Measurements from ENCODE around the gene GIPC3. TPM values are rescaled to one million over a fixed set of nuclear protein-coding genes. Genes with fewer than 3 reads are reported as not detected.

GIPC3 gene
- polyA plus RNA-seq, 4 donors: 0.54 to 1.1 (median 0.62) TPM; not detected in 1

- DNase-seq: no peak
- H3K36me3 ChIP-seq (ENCODE audit: control insufficient read depth in 3 of 3, insufficient read depth in 2 of 3, low read depth in 1 of 3, low read length in 3 of 3): peaks cover 2 to 82% (median 11%) of the 10 kb centered on the region in 3 donors
- FAIRE-seq: no peak
- no peaks in the 10 kb centered on the region for H3K4me1 ChIP-seq (ENCODE audit: control insufficient read depth in 3 of 3, insufficient read depth in 2 of 3, low read depth in 1 of 3, low read length in 2 of 3)
- no peaks in the 10 kb centered on the region for H3K27me3 ChIP-seq (ENCODE audit: control insufficient read depth in 3 of 3, insufficient read depth in 3 of 3, low read length in 3 of 3)
- no peaks in the 10 kb centered on the region for H3K9me3 ChIP-seq (ENCODE audit: control insufficient read depth in 2 of 2, insufficient read depth in 1 of 2, low read depth in 1 of 2, low read length in 1 of 2)
- H3K27ac ChIP-seq (ENCODE audit: low read depth in 1 of 3, low read length in 2 of 3): no peak overlapping the region
- 90 to 93% (median 92%) methylated on average over 19 to 20 of the region's 20 CpGs for WGBS, 3 donors
- no peak overlapping the region for H3K4me3 ChIP-seq (ENCODE audit: low read depth in 1 of 3, low read length in 3 of 3)
These were observed 51.7 kb downstream of the GIPC3 start for GRCh38 chr19:3636962-3637361.

DNA sequence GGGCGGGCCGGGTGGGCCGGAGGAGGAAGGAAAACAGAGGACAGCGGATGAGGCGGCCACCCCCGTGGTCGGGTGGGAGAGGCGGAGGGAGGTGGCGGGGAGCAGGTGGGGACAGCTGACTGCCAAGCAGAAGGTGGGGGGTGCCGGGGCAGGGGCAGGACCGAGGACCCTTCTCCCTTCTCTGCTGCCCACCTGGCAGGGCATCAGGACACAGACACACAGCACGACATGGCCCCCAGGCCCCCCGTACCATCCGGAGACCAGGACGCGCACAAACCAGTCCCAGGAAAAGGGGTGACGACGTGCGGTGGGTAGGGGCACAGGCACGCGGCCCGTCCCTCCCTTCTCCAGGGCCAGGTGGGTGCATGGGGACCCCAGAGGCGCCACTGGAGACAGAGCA lies 52.3 kb downstream of the GIPC3 start:
- H3K4me3 ChIP-seq (ENCODE audit: low read depth in 1 of 3, low read length in 3 of 3): no peak overlapping the region
- no peak for DNase-seq
- no peaks in the 10 kb centered on the region for H3K4me1 ChIP-seq (ENCODE audit: control insufficient read depth in 3 of 3, insufficient read depth in 2 of 3, low read depth in 1 of 3, low read length in 2 of 3)
- no peaks in the 10 kb centered on the region for H3K27me3 ChIP-seq (ENCODE audit: control insufficient read depth in 3 of 3, insufficient read depth in 3 of 3, low read length in 3 of 3)
- FAIRE-seq: no peak
- no peak overlapping the region for H3K27ac ChIP-seq (ENCODE audit: low read depth in 1 of 3, low read length in 2 of 3)
- H3K9me3 ChIP-seq (ENCODE audit: control insufficient read depth in 2 of 2, insufficient read depth in 1 of 2, low read depth in 1 of 2, low read length in 1 of 2): no peaks in the 10 kb centered on the region
- WGBS, 3 donors: 92 to 94% (median 92%) methylated on average over 16 to 23 of the region's 23 CpGs
- H3K36me3 ChIP-seq (ENCODE audit: control insufficient read depth in 3 of 3, insufficient read depth in 2 of 3, low read depth in 1 of 3, low read length in 3 of 3): peaks cover 2 to 82% (median 6%) of the 10 kb centered on the region in 3 donors

DNA sequence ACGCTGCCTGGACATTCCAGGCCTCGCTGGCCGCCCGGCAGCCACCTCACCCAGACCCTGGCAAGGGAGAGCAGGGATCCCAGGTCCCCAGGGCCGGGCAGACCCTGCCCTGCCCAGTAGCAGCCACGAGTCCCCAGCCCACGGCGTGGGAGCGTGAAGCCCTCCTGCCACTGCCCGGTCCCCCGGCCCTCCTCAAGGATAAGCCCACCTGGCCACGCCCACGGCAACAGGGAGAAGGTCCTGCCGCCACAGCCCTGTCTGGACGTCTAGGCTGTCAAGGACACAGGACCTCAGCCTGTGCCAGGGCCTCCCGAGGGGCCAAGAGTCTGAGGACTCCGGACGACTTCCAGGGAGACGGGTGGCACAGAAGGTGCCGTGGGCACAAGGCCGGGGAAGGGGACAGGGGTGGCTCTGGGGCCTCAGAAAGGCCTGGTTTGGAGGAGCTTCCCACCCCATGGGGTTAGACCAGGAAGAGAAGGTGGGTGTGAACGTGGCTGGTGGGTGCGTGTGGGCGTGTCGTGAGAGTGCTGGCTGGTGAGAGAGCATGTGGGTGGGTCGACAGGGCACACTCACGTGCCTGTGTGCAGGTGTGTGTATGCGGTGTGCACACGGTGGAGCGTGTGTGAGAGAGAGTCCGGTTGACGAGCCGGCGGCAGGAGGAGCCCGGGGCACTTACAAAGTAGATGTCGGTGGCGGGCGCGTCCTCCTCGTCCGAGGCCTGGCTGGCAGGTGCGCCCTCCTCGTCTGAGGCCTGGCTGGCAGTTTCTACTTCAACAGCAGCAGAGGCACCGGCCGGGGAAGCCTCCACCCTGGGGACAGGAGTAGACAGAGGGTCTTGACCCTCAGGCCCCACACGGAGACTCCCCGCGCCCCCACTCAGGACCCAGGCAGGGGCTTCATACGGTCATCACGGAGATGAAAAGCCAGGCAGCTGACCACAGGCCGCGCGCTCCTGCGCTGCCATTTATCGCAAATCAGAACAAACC lies 53.2 kb downstream of the GIPC3 start:
- WGBS, 3 donors: 88 to 93% (median 91%) methylated on average over 46 to 55 of the region's 55 CpGs
- no peak overlapping the region for H3K4me3 ChIP-seq (ENCODE audit: low read depth in 1 of 3, low read length in 3 of 3)
- DNase-seq: no peak
- H3K36me3 ChIP-seq (ENCODE audit: control insufficient read depth in 3 of 3, insufficient read depth in 2 of 3, low read depth in 1 of 3, low read length in 3 of 3): peaks cover 2 to 81% (median 10%) of the 10 kb centered on the region in 3 donors
- no peaks in the 10 kb centered on the region for H3K9me3 ChIP-seq (ENCODE audit: control insufficient read depth in 2 of 2, insufficient read depth in 1 of 2, low read depth in 1 of 2, low read length in 1 of 2)
- H3K27me3 ChIP-seq (ENCODE audit: control insufficient read depth in 3 of 3, insufficient read depth in 3 of 3, low read length in 3 of 3): no peaks in the 10 kb centered on the region
- no peak for FAIRE-seq
- H3K4me1 ChIP-seq (ENCODE audit: control insufficient read depth in 3 of 3, insufficient read depth in 2 of 3, low read depth in 1 of 3, low read length in 2 of 3): no peaks in the 10 kb centered on the region
- no peak overlapping the region for H3K27ac ChIP-seq (ENCODE audit: low read depth in 1 of 3, low read length in 2 of 3)

- no peak for DNase-seq
- no peaks in the 10 kb centered on the region for H3K27me3 ChIP-seq (ENCODE audit: control insufficient read depth in 3 of 3, insufficient read depth in 3 of 3, low read length in 3 of 3)
- WGBS, 3 donors: 98 to 99% (median 98%) methylated on average over 13 of the region's 13 CpGs
- FAIRE-seq: no peak
- no peaks in the 10 kb centered on the region for H3K4me1 ChIP-seq (ENCODE audit: control insufficient read depth in 3 of 3, insufficient read depth in 2 of 3, low read depth in 1 of 3, low read length in 2 of 3)
- peaks cover 2 to 81% (median 10%) of the 10 kb centered on the region in 3 donors for H3K36me3 ChIP-seq (ENCODE audit: control insufficient read depth in 3 of 3, insufficient read depth in 2 of 3, low read depth in 1 of 3, low read length in 3 of 3)
- H3K4me3 ChIP-seq (ENCODE audit: low read depth in 1 of 3, low read length in 3 of 3): no peak overlapping the region
- H3K9me3 ChIP-seq (ENCODE audit: control insufficient read depth in 2 of 2, insufficient read depth in 1 of 2, low read depth in 1 of 2, low read length in 1 of 2): no peaks in the 10 kb centered on the region
- H3K27ac ChIP-seq (ENCODE audit: low read depth in 1 of 3, low read length in 2 of 3): no peak overlapping the region
These were observed 54.2 kb downstream of the GIPC3 start for GRCh38 chr19:3639479-3639878.

DNA sequence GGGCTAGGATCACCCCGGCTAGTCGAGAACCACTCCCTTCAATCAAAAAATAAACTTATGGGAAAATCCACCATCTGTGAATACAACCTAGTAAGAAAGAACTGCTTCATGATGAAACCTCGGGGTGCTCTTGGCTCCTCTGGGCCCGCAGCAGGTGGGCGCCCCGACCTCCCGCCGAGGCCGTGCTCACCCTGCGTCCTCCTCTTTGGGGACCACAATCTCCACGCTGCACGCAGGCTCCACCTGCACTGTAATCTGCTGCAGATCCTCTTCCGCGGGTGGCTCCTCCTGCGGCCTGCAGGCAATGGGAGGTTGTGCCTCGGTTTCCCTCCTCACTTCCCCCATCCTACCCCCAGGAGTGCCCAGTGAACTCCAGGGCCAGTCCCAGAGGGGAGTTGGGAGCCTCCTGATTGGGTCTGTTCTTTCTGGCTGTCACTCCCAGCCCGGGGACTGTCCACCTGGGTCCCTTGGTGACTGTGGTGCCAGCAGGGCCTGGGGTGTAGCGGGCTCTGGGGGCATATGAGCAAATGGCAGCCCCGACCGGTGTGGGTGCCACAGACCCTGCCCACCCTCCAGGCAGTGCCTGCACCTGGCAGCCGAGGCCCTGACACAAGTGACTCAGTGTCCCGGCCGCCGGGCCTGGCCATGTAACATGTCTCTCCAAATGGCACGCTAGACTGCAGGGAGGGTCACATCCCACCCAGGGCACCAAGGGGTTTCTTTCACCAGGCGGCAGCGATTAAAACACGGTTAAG lies 56.4 kb downstream of the GIPC3 start:
- no peak for DNase-seq
- Histone ChIP-seq H3K36me3 (ENCODE audit: control insufficient read depth in 3 of 3, insufficient read depth in 2 of 3, low read depth in 1 of 3, low read length in 3 of 3) (peaks cover 2 to 90% (median 10%) of the 10 kb centered on the region in 3 donors), H3K4me3 (ENCODE audit: low read depth in 1 of 3, low read length in 3 of 3) (no peak overlapping the region), H3K27ac (ENCODE audit: low read depth in 1 of 3, low read length in 2 of 3) (no peak overlapping the region), H3K4me1 (ENCODE audit: control insufficient read depth in 3 of 3, insufficient read depth in 2 of 3, low read depth in 1 of 3, low read length in 2 of 3) (no peaks in the 10 kb centered on the region), H3K9me3 (ENCODE audit: control insufficient read depth in 2 of 2, insufficient read depth in 1 of 2, low read depth in 1 of 2, low read length in 1 of 2) (no peaks in the 10 kb centered on the region), H3K27me3 (ENCODE audit: control insufficient read depth in 3 of 3, insufficient read depth in 3 of 3, low read length in 3 of 3) (no peaks in the 10 kb centered on the region)
- FAIRE-seq: no peak
- WGBS, 3 donors: 95 to 96% (median 96%) methylated on average over 28 of the region's 28 CpGs

- FAIRE-seq (no peak), DNase-seq (no peak)
- Histone ChIP-seq H3K4me1 (ENCODE audit: control insufficient read depth in 3 of 3, insufficient read depth in 2 of 3, low read depth in 1 of 3, low read length in 2 of 3) (no peaks in the 10 kb centered on the region), H3K4me3 (ENCODE audit: low read depth in 1 of 3, low read length in 3 of 3) (no peak overlapping the region), H3K9me3 (ENCODE audit: control insufficient read depth in 2 of 2, insufficient read depth in 1 of 2, low read depth in 1 of 2, low read length in 1 of 2) (no peaks in the 10 kb centered on the region), H3K27me3 (ENCODE audit: control insufficient read depth in 3 of 3, insufficient read depth in 3 of 3, low read length in 3 of 3) (no peaks in the 10 kb centered on the region), H3K36me3 (ENCODE audit: control insufficient read depth in 3 of 3, insufficient read depth in 2 of 3, low read depth in 1 of 3, low read length in 3 of 3) (peaks cover 2 to 88% (median 10%) of the 10 kb centered on the region in 3 donors), H3K27ac (ENCODE audit: low read depth in 1 of 3, low read length in 2 of 3) (no peak overlapping the region)
- WGBS, 3 donors: 92 to 93% (median 93%) methylated on average over 17 of the region's 17 CpGs
These were observed 57.0 kb downstream of the GIPC3 start for GRCh38 chr19:3642296-3642695.

Other genes starting within 250 kb of the GIPC3 start
- 10 to 100 TPM in 2 of 4 donors, 1 to 10 TPM in 2; 4.5 to 37.9 (median 8.2) TPM for gene NFIC, start 218.9 kb upstream of the GIPC3 start, polyA plus RNA-seq
- 1,000 to 10,000 TPM in 2 of 4 donors, 100 to 1,000 TPM in 2; 270 to 1,947 (median 1,286) TPM for gene SMIM24, start 105.0 kb upstream of the GIPC3 start, polyA plus RNA-seq
- gene SMIM44, start 102.0 kb upstream of the GIPC3 start, polyA plus RNA-seq: under 1 TPM in 2 of 4 donors, not detected in 2; 0.49 to 0.63 TPM
- gene DOHH, start 84.8 kb upstream of the GIPC3 start, polyA plus RNA-seq: 10 to 100 TPM in 2 of 4 donors, 1 to 10 TPM in 2; 5.4 to 18.4 (median 8.4) TPM
- 10 to 100 TPM; 29.5 to 39.0 (median 32.6) TPM for gene FZR1, start 79.2 kb upstream of the GIPC3 start, polyA plus RNA-seq
- gene TEKTIP1, start 46.3 kb upstream of the GIPC3 start, polyA plus RNA-seq: 1 to 10 TPM in 2 of 4 donors, under 1 TPM in 1, not detected in 1; 0.73 to 3.3 (median 1.3) TPM
- 10 to 100 TPM; 10.3 to 52.4 (median 22.0) TPM for gene MFSD12, start 27.9 kb upstream of the GIPC3 start, polyA plus RNA-seq
- 10 to 100 TPM; 66.3 to 82.1 (median 72.5) TPM for gene HMG20B, start 12.5 kb upstream of the GIPC3 start, polyA plus RNA-seq
- gene TBXA2R, start 21.4 kb downstream of the GIPC3 start, polyA plus RNA-seq: 1 to 10 TPM in 2 of 4 donors, not detected in 2; 1.2 to 2.1 TPM
- gene CACTIN, start 41.3 kb downstream of the GIPC3 start, polyA plus RNA-seq: 10 to 100 TPM; 11.9 to 16.9 (median 14.7) TPM
- gene PIP5K1C, start 115.0 kb downstream of the GIPC3 start, polyA plus RNA-seq: 10 to 100 TPM in 3 of 4 donors, 1 to 10 TPM in 1; 7.3 to 19.5 (median 13.5) TPM
- 100 to 1,000 TPM in 2 of 4 donors, 10 to 100 TPM in 2; 74.5 to 385 (median 188) TPM for gene TJP3, start 122.9 kb downstream of the GIPC3 start, polyA plus RNA-seq
- gene APBA3, start 176.2 kb downstream of the GIPC3 start, polyA plus RNA-seq: 10 to 100 TPM; 13.1 to 20.8 (median 16.5) TPM
- 100 to 1,000 TPM in 2 of 4 donors, 10 to 100 TPM in 2; 54.1 to 170 (median 125) TPM for gene MRPL54, start 177.2 kb downstream of the GIPC3 start, polyA plus RNA-seq
- gene RAX2, start 186.8 kb downstream of the GIPC3 start, polyA plus RNA-seq: not detected
- gene MATK, start 200.9 kb downstream of the GIPC3 start, polyA plus RNA-seq: 10 to 100 TPM in 1 of 4 donors, 1 to 10 TPM in 3; 3.6 to 29.5 (median 6.5) TPM

All from small intestine (tissue), 7 donors.